Tibial nerve (tissue), 4 donors: Measurements from ENCODE around the gene TLE4.

Source experiments
- EP300 ChIP-seq, 2 donors: sonication (generic); formaldehyde crosslinking; IDR thresholded peaks; one replicate each; pipeline ENCODE4 v1.6.1; 2017; ENCODE audit warnings: antibody characterized with exemption in 2 of 2, mild to moderate bottlenecking in 1 of 2
- POLR2A ChIP-seq, 2 donors: fragments of 450-650 bp; IDR thresholded peaks; one replicate each; pipeline ENCODE4 v1.6.1; 2017; ENCODE audit warnings: antibody characterized with exemption in 2 of 2, mild to moderate bottlenecking in 2 of 2, moderate library complexity in 2 of 2
- TF ChIP-seq, protein P1 (sequence below), 5 experiments: fragments of 200-600 bp in 3 of 5; fragments of 450-650 bp in 2 of 5; sonication (generic) in 3 of 5; IDR thresholded peaks; one replicate each; pipeline ENCODE4 v1.5.1; 2016 to 2019; ENCODE audit warnings: antibody characterized with exemption in 5 of 5, mild to moderate bottlenecking in 3 of 5, moderate library complexity in 2 of 5

GRCh38 chr9:79616013-79616412 lies 44.2 kb downstream of the TLE4 start:
- TF ChIP-seq, protein P1, sequence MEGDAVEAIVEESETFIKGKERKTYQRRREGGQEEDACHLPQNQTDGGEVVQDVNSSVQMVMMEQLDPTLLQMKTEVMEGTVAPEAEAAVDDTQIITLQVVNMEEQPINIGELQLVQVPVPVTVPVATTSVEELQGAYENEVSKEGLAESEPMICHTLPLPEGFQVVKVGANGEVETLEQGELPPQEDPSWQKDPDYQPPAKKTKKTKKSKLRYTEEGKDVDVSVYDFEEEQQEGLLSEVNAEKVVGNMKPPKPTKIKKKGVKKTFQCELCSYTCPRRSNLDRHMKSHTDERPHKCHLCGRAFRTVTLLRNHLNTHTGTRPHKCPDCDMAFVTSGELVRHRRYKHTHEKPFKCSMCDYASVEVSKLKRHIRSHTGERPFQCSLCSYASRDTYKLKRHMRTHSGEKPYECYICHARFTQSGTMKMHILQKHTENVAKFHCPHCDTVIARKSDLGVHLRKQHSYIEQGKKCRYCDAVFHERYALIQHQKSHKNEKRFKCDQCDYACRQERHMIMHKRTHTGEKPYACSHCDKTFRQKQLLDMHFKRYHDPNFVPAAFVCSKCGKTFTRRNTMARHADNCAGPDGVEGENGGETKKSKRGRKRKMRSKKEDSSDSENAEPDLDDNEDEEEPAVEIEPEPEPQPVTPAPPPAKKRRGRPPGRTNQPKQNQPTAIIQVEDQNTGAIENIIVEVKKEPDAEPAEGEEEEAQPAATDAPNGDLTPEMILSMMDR (IDR thresholded peaks at IDR 0.05) = no peak
- no peak for TF ChIP-seq EP300 (IDR thresholded peaks at IDR 0.05)
- no peak for TF ChIP-seq POLR2A (IDR thresholded peaks at IDR 0.05)
